ENCODE results near the gene TBCCD1. TPM values are rescaled to one million over a fixed set of nuclear protein-coding genes. Genes with fewer than 3 reads are reported as not detected.
"Not testable (repeated sequence)": the region's sequence is repeated elsewhere in the genome, so short reads cannot be mapped to it uniquely, and the experiment has no call there.

Gene TBCCD1
- total RNA-seq, 1 experiment from 2014 or later, result 17.1 TPM

DNA sequence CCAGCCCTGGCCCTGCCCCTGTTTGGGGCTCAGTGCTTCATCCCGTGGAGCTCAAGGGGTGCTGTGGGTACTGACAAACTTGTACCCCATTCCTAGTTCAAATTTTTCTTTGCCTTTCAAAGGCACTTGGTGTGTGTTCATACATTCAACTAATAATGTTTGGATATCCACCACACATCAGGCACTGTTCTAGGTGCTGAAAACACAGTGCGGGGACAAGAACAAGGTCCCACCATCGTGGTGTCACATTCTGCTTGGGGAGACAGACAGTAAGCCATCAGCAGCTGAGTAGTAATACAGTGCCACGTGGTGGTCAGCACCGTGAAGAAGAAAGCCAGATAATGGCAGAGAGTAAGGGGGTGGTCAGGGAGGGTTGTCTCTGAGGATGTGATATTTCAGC is 55.4 kb downstream of the TBCCD1 start:
- no peak for DNase-seq (ENCODE audit: low read depth, low spot score)
- in situ Hi-C loops (cut with HindIII; ENCODE audit: low pct_unique_long_range_greater_than_20kb, low sequenced_read_pairs), result no loop called here

DNA sequence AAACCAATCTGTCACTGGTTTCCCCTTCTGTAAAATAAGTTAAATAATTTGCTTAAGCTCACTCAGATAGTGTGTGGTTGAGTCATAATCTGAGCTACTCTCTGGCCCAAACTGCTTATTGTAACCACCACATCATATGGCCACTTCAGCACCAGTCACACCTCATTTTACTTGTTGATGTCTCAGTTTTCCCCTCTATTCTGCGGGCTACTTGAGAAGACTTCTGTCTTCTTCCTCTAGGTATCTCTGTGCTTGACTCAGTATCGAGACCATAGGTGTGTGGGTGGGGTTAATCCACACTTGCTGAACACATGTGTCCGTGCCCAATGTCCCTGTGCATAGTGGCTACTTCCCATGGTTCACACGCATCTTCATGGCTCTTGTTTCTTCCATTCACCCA is 55.9 kb downstream of the TBCCD1 start:
- in situ Hi-C loops (cut with HindIII; ENCODE audit: low pct_unique_long_range_greater_than_20kb, low sequenced_read_pairs), result no loop called here
- no peak for DNase-seq (ENCODE audit: low read depth, low spot score)

DNA sequence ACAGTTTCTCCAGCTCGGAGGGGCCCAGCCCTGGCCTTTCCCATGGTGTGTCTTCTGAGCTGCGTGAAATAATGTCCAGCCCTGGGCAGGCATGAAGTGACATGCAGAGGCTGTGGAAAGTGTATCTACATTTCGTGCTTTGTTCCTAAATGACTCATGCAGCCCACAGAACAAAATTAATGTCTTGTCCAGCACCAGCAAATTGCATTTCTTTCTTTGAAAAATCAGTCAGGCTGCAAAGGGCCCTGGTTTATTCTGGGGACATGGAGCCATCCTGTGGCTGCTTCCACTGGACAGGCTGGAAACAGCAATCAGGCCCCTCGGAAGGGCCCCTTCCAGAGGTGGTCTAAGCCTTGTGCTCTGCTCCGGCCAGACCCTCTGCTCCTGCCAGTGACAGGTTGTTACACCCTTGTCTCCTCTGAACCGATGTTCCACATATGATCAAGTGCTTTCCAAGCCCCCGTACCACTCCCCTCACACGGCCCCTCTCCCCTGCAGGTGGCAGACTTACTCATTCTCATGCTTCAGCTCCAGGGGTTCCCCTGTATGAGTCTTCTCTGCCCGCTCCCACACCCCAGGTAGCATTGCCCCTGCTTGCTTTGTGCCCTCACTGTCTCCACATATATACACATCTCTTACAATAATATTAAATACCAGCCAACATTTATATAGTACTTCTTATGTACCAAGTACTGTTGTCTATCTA is 56.6 kb downstream of the TBCCD1 start:
- in situ Hi-C loops (cut with HindIII; ENCODE audit: low pct_unique_long_range_greater_than_20kb, low sequenced_read_pairs), result no loop called here
- DNase-seq (ENCODE audit: low read depth, low spot score), result no peak

DNA sequence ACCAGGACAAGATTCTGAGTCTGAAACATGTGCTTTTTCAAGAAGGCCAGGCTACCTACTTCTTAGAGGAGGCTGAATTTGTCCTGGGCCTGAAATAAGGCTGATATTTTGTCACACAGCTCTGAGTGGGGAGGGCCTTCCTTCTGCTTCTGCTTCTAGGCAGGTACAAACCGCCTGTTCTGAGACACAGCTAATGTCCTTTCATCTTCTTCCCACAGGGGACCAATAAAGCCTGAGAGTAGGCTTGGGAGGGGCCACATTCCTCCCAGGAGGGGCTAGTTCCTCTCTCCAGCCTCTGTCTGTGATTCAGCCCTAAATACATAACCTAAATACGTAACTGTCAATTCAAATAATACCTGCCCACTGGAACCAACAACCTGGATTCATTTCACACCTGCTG is 57.7 kb downstream of the TBCCD1 start:
- DNase-seq (ENCODE audit: low read depth, low spot score), result no peak
- in situ Hi-C loops (cut with HindIII; ENCODE audit: low pct_unique_long_range_greater_than_20kb, low sequenced_read_pairs), result no loop called here

DNA sequence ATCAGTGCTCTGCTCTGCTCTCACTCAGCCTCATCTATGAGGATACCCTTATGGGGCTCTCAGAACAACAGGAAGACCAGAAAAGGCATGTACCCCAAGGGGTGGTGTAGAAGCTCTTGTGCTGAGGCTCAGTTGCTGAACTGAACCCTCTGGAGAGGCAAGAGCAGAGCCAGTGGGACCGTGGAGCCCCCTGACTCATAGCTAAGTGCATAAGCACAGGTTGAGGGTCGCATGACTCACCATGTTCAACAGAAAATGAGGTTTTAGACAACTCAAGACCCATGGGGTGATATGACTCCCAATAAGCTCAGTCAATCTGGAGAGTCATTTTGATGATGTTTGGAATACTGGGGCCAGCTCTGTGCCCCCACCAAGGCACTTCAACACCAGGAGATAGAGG is 60.3 kb downstream of the TBCCD1 start:
- DNase-seq (ENCODE audit: low read depth, low spot score), result no peak
- in situ Hi-C loops (cut with HindIII; ENCODE audit: low pct_unique_long_range_greater_than_20kb, low sequenced_read_pairs), result no loop called here

DNA sequence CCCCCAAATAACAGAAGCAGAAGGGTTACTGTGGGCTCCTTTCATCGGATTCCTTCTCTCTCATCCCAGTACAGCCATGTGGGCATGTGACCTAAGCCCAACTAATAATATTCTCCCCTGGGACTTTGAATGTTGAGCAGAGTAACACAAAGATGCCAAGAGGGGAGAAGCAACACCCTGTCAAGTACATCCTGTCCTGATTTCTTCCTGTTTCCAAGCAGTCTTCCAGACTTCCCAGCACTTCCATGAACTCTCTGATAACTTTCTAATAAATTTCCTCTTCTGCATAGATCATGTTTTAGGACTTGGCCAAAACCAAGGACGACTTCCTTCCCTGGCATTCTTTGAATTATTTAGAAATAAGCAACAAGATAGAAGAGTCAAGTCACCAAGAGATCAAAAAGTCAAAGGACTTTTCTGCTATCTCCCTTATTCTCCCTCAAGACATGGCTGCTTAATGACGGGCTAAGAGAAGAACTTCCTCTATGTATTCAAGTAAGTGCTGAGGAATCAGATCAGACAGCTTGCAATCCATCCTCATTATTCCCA is 60.9 kb downstream of the TBCCD1 start:
- in situ Hi-C loops (cut with HindIII; ENCODE audit: low pct_unique_long_range_greater_than_20kb, low sequenced_read_pairs), result no loop called here

DNA sequence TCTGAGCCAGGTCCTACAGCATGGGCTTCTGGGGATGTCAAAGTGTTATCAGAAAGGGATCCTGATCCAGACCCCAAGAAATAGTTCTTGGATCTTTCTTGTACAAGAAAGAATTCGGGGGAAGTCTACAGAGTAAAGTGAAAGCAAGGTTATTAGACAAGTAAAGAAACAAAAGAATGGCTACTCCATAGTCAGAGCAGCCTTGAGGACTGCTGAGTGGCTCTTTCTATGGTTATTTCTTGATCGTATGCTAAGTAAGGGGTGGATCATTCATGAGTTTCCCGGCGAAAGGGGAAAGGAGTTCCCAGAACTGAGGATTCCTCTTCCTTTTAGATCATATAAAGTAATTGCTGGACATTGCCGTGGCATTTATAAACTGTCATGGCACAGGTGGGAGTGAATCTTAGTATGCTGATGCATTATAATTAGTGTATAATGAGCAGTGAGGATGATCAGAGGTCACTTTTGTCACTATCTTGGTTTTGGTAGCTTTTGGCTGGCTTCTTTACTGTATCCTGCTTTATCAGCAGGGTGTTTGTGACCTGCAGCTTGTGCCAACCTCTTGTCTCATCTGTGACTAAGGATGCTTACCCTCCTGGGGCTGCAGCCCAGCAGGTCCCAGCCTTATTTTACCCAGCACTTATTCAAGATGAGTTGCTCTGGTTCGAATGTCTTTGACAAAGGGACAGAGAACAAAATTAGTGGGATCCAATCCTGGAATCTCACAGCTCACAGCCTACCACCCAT is 64.0 kb downstream of the TBCCD1 start:
- in situ Hi-C loops (cut with HindIII; ENCODE audit: low pct_unique_long_range_greater_than_20kb, low sequenced_read_pairs), result no loop called here
- no peak for DNase-seq (ENCODE audit: low read depth, low spot score)

More for the DNA sequence above, 60.9 kb downstream of the TBCCD1 start:
- DNase-seq (ENCODE audit: low read depth, low spot score), result no peak

DNA sequence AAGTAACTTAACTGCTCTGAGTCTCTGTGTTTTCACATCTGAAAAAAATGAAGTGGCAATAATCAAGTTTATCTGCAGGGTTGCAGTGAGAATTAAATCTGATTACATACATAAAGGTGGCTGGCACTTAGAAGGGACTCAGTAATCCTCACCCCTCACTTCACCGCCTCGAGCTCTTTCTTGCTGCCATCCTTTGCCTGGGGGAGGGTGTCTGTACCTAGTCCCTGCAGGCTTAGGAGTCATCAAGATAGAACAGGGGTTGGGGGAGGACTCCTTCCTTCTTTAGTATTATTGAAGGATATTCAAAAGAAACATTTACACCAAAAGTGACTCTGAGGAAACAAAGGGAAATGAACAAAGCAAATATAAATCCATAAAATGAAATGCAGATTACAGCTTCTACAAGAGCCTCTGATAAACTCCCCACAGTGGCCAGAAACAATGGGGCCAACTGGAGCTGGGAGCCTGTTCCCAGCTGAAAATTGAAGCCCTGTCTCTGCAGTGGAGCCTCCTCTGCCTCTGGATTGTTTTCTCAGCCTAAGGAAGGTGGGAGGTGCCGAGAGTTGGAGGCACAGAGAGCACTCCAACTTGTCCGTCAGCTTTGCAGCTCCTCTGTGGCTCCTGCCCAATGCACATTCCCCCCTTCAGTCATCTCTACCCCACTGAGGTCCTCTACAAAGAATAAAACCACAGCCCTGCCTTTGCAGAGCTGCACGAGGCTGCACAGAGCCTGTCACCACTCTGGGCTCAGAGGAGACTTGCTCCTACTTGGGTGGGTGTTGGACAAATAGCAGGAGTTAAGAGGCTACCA is 64.8 kb downstream of the TBCCD1 start:
- in situ Hi-C loops (cut with HindIII; ENCODE audit: low pct_unique_long_range_greater_than_20kb, low sequenced_read_pairs), result no loop called here
- DNase-seq (ENCODE audit: low read depth, low spot score), result no peak

DNA sequence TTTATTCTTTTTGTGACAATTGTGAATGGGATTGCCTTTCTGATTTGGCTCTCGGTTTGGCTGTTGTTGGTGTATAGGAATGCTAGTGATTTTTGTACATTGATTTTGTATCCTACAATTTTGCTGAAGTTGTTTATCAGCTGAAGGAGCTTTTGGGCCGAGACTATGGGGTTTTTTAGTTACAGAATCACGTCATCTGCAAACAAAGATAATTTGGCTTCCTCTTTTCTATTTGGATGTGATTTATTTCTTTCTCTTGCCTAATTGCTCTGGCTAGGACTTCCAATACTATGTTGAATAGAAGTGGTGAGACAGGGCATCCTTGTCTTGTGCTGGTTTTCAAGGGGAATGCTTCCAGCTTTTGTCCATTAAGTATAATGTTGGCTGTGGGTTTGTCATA is 67.2 kb downstream of the TBCCD1 start:
- in situ Hi-C loops (cut with HindIII; ENCODE audit: low pct_unique_long_range_greater_than_20kb, low sequenced_read_pairs); DNase-seq (ENCODE audit: low read depth, low spot score): not testable (repeated sequence)

DNA sequence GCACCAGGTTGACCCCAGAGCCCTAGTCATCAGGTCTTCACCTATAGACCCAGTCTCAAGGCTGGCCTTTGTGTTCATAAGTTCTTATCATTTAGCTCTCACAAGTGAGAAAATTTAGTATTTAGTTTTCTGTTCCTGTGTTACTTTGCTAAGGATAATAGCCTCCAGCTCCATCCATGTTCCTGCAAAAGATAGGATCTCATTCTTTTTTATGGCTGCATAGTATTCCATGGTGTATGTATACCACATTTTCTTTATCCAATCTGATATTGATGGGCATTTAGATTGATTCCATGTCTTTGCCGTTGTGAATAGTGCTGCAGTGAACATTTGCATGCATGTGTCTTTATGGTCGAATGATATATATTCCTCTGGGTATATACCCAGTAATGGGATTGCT is 69.1 kb downstream of the TBCCD1 start:
- DNase-seq (ENCODE audit: low read depth, low spot score), result not testable (repeated sequence)

DNA sequence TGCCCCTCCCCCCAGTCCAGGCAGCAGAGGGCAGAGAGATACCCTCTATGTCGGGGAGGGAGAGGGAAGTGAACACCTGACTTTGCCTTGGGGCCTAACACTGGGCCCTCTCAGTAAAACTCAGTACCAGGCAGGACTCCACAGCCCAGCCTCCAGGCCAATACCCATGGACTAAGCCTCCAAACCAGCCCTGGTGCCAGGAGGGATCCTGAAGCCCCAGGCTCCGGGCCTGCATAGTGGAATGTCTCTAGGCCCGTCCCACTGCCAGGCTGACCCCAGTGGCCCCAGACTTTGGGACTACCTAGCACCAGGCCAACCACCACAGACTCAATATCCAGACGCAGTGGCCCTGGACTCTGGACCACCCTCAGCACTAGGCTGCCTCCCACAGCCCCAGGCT is 69.5 kb downstream of the TBCCD1 start:
- DNase-seq (ENCODE audit: low read depth, low spot score), result no peak
- in situ Hi-C loops (cut with HindIII; ENCODE audit: low pct_unique_long_range_greater_than_20kb, low sequenced_read_pairs), result no loop called here

More for the DNA sequence above, 69.1 kb downstream of the TBCCD1 start:
- in situ Hi-C loops (cut with HindIII; ENCODE audit: low pct_unique_long_range_greater_than_20kb, low sequenced_read_pairs), result not testable (repeated sequence)

DNA sequence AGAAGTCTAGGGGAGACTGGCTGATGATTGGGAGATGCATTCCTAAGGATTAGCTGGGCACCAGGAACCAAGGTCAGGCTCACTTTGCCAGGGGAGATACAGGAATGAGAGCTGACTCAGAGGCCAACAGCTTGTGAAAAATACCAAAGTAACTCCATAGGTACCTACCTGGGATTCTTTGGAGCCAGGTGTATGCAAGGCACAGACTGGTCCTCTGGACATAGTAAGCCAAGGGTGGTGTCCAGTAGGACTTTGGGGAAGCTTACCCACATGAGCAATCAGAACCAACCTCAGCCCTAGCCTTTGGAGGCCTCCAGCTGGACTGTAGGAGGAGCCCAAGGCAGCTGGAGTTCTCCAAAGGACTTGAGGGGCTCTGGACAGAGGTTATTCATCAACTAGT is 70.5 kb downstream of the TBCCD1 start:
- no peak for DNase-seq (ENCODE audit: low read depth, low spot score)
- in situ Hi-C loops (cut with HindIII; ENCODE audit: low pct_unique_long_range_greater_than_20kb, low sequenced_read_pairs), result no loop called here

Other genes starting within 250 kb of the TBCCD1 start
- gene DGKG, start 205.1 kb downstream of the TBCCD1 start, total RNA-seq (2014; rRNA removed; shearing (Covaris generic)), result 4.7 and 5.2 TPM in 2 replicates
- gene CRYGS, start 23.0 kb downstream of the TBCCD1 start, total RNA-seq (2014; rRNA removed; shearing (Covaris generic)), result 0.08 and 1.6 TPM in 2 replicates
- gene DNAJB11, start 3.4 kb upstream of the TBCCD1 start, total RNA-seq (2014; rRNA removed; shearing (Covaris generic)), result 153 and 164 TPM in 2 replicates
- gene AHSG, start 45.7 kb upstream of the TBCCD1 start, total RNA-seq (2014; rRNA removed; shearing (Covaris generic)), result not detected in 2 replicates
- gene FETUB, start 73.1 kb upstream of the TBCCD1 start, total RNA-seq (2014; rRNA removed; shearing (Covaris generic)), result not detected in 2 replicates
- gene HRG, start 98.7 kb upstream of the TBCCD1 start, total RNA-seq (2014; rRNA removed; shearing (Covaris generic)), result not detected in 2 replicates
- gene KNG1, start 150.0 kb upstream of the TBCCD1 start, total RNA-seq (2014; rRNA removed; shearing (Covaris generic)), result not detected in 2 replicates
- gene EIF4A2, start 216.2 kb upstream of the TBCCD1 start, total RNA-seq (2014; rRNA removed; shearing (Covaris generic)), result 391 and 434 TPM in 2 replicates
- gene RFC4, start 239.1 kb upstream of the TBCCD1 start, total RNA-seq (2014; rRNA removed; shearing (Covaris generic)), result 51.0 and 57.3 TPM in 2 replicates

Data from SK-MEL-5 (cell line).